GM12874 (cell line): ENCODE data around the gene WFS1.

Experiments used
- CTCF ChIP-seq: IDR thresholded peaks from 2 replicates; pipeline ENCODE4 v1.5.1; 2011; ENCODE audit warnings: low read depth, mild to moderate bottlenecking, control low read depth, low read length, moderate library complexity; ENCODE audit not compliant: insufficient read depth

The WFS1 gene

GRCh38 chr4:6239968-6240367 lies 29.7 kb upstream of the WFS1 start:
- TF ChIP-seq CTCF, result no peak

DNA sequence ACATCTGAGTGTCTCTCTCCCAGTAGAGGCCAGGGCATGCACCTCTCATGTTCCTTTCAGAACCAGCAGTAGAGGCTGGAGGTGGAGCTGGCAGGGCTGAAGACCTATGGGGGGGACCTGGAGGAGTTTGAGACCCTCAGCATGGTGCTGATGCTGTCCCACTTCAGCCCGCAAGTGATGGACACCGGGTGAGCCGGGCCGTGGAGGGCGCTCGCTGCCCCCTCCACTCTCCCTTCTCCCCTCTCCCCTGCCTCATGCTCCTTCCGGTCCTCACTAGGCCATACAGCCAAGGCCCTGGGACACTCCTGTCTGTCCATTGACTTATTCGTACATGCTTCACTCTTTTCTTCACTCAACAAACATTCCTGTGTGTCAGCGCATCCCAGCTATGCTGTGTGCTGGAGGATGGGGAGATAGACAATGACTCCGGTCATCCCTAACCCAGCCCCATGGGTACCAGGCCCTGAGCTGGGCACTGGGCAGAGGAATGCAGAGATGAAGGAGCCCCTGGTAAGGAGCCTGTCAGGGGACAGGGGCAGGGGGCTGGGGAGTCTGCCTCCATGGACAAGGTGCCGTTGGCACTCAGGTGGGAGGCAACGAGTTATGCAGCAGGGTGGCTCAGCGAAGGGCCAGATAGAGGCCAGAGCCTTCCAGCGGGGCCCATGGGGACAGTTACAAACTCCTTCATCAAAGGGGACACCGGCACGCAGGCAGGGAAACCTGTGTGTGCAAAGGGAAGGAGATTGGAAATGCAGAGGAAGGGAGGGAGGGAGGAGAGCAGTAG lies 28.4 kb upstream of the WFS1 start:
- TF ChIP-seq CTCF, result no peak

- TF ChIP-seq CTCF, result no peak
Measured at GRCh38 chr4:6242271-6243029, 27.2 kb upstream of the WFS1 start.

DNA sequence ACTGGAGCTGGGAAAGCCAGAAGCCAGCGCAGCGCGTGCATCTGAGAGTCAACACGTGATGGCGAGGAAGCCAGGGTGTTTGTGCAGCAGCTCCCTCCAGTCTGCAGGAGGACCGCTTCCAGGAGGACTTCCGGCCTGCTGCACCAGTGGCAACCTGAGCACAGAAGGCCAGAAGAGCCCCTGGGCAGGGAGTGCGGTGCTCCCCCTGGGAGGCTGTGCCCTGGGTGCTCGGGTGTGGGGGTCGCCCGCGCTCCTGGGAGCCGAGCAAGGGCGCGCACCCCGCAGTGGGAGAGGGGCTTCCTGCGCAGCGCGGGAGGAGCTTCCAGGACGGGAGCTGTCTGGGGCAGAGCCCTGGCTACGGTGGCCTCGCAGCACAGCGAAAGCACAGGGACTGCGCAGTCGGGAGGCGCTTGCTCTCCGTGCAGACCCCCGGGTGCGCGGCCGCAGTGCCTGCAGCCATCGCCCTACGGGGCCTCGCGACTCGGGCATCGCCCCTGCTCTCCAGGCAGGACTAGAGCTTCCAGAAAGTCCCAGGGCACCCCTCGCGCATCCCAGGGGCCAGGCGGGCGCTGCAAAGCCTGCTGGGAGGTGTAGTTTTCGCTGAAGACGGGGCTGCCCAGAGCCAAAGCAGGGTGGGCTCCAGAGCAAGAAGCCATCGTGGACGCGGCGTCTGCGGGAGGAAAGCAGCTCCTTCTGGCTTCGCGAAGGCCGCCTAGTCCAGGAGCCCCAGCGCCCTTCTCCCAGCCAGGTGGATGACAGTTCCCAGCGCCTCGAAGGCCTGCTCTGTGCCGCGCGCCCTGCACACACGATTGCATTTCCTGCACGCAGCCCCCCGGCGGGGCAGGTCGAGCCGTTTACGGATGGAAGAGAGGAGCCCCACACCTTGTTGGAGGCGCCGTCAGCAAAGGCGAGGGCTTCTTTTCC lies 24.1 kb upstream of the WFS1 start:
- TF ChIP-seq CTCF, result no peak

DNA sequence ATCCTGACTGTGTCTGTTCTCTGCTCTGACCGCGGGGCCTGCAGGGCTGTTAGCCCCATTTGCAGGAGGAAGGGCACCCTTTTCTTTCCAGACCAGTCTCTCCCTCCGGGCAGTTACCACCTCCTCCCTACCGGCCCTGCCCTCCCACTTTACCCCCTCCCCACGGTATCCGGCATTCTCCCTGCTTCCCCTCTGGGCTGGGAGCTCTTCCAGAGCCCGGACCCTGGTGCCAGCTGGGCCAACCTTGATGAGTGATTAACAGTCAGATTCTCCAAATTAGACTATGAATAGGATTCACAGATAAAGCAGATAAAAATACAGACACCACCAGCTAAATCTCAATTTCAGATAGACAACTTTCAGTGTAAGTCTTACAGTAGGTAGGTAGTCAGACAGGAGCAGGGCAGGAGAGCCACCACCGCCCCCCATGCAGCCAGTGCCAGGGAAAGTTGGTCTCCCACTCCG lies 23.4 kb upstream of the WFS1 start:
- TF ChIP-seq CTCF, result no peak

- no peak for TF ChIP-seq CTCF
Measured at GRCh38 chr4:6248394-6248793, 21.3 kb upstream of the WFS1 start.
